ENCODE results near the gene RNF26.

RNF26 gene

DNA sequence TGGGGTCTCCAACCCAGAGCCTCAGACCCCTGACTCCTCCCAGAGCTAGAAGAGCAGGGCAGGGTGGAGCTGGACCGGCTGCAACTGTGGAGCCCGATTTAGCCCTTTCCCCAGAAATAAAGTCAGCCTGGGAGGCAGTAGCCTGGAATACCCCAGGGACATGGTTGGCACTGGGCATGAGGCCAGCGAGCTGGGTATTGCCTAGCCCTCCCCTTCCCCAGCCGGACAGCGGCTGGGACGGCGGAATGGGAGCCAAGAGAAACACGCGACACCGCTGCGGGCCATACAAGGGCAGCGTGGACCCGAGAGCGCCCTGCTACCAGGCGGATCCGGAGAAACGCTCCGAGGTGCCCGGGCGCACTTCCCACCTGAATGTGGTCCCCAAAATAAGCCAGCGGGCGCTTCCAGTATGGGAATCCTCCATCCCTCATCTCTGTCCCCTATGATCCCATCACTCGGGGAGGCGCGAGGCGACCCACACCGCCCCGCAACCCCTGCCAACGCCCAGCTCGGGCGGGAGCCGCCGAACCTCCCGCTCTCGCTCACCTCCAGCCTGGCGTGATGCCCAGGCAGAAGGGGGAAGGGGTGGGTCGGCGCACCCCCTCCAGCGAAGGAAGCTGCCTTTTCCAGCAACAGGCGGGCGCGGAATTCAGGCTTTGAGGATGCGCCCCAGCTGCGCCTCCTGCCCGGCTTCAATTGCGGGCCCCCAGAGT lies 18.2 kb upstream of the RNF26 start:
- DNase-seq = no peak

DNA sequence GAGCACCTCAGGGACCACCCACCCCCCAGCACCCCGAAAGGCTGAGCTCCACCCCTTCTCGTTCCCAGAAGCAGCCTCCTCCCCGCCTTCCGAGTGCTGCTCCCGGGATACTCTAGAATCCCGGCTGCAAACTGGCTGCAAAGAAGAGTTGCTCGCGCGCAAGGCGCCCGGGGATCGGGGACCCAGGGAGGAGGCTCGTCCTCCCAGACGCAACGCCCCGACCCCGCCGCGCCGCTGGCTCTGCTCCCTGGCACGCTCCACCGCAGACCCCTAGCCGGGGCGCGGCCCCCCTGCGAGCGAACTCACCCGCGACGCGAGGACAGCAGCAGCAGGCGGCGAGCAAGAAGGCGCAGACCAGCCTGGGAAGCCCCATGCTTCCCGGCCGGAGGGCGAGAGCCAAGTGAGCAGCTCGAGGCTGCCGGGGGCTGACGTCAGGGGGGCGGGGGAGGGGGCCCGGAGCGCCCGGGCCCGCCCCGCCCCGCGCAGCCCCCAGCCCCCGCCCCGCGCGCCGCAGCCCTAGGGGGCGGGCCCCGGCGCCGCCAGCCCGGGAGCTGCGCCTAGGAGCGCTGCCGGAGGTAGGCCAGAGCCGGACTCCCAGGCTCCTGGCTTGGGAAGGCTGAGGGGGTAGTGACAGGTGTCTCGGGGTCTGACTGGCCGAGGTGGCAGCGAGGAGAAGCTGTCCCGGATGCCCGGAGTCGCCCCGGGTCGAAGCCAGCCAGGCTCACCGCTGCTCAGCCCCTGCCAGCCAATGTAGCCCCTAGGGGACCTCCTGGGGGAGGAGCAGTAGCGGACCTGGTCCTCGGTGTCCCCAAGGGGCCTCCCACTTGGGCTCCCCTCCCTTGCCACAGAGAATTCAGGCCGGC lies 17.4 kb upstream of the RNF26 start, which contains the start of gene MCAM:
Gene MCAM (minus strand): TSS at position 402 of the 863 bp plus-strand sequence. CDS start 29 bp downstream, at position 373.
- no peak for DNase-seq

DNA sequence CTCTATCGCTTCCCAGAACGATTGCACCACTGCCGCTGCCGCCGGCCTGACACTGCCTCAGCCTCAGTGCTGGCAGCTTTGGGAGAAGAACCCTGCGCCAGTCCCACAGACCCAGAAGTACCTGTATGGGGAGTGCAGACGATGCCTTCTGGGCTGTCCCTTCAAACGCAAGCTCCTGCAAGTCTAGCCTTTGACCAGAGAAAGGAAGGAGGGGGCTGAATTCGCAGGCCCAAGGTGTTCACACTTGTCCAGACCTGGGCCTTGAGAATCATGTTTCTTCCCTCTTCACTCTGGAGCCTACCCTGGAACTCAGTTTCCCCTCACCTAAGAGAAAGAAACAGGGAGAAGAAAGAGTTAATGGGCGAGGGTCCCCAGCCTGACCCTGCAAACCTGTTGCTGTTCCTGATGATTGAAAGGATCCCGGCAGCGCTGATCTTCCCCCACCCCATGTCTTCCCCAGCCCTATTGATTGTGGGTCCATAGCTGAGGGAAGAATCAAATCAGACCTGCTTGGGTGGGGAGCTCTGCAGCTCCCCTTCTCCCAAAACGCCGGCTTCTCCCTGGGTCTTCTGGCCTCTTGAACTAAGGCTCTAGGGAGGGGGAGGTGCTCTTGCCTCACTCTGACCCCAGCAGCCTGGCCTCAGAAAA lies 16.6 kb upstream of the RNF26 start:
- DNase-seq = no peak

DNA sequence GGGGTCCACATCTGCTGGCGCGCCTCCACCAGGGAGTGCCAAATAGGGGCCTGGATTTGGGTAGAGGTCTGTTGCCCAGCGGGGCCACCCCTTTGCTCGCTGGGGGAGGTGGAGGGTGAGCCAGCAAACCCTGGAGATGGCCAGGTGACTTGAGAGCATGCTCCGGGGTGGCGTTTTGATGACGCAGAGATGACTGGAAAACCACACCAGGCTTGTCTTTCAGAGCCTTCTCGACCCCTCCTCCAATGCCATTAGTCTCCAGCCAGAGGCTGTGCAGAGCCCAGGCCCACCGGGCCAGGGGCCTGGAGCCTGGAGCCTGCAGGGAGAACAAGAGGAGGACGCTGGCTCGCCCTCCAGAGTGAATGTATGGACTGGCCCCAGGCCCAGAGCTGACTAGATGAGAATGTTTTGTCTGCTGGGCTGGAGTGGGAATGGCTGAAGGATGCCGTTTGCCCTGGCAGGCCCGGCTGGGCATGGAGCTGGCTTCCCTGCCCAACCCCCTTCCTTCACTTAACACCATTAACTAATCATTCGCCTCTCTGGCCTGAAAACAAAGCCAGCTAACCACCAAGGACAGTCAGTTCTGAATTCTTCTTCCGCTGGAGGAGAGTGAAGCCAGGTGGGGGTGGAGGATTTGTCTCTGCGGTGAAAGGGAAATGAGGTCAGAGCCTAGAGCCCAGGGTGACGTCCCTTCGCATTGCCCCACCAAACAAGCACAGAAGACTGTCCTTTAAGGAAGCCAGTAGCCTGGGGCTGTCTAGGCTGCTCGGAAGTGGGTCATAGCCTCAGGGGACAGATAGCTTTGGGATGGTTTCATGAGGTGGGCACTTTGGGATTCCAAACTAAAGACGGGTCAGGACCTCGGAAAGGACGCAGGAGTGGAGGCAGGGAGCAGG lies 15.8 kb upstream of the RNF26 start:
- no peak for DNase-seq

DNA sequence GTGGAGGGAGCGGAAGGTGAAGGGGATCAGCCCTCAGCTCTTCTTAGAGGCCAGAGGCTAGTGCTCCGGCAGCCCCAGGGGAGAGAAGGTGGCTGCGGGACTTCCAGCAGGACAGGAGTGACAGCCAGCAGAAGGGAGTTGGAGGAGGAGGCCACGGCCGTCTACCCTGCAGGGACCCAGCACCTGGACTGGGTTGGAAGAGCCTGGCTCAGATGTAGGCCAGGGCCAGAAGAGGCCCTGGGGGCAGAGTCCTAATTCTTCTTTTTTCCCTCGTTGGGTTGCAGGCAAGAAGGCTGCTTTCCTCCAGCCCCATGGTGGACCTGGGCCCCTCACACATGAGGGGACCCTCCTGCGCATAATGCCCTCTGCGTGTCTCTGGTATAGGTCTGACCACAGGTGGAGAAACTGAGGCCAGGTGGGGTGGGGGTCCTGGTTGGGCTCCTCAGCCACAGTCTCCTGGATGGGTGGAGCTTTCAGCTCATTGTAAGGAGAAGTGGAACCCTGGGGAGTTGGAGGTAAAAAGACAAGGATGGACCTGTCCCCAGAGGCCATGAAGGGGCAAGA lies 15.1 kb upstream of the RNF26 start:
- DNase-seq = no peak

DNA sequence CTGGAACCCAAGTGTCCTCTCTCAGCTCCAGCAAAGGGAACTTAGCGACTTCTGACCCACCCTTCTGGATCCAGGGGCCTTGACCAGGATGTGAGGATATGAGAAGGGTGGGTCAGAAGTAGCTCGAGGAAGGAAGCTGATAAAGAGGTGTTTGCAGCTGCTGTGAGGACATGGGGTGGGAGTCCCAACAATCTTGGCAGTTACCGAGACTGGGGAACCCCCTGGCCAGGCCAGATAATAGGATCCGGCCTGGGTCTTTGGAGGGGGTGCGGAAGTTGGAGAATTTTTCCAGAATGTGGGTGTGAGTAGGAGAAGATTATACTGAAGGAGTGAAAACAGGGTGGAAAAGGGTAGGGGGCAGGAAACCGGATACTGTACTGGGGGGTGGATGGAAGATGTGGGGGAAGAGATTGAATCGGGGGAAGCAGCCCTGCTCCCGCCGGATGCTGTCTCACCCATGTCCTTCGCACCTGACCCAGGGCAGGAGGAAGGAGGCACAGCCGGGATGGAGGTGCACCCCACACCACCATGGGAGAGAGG lies 14.6 kb upstream of the RNF26 start:
- DNase-seq = no peak

DNA sequence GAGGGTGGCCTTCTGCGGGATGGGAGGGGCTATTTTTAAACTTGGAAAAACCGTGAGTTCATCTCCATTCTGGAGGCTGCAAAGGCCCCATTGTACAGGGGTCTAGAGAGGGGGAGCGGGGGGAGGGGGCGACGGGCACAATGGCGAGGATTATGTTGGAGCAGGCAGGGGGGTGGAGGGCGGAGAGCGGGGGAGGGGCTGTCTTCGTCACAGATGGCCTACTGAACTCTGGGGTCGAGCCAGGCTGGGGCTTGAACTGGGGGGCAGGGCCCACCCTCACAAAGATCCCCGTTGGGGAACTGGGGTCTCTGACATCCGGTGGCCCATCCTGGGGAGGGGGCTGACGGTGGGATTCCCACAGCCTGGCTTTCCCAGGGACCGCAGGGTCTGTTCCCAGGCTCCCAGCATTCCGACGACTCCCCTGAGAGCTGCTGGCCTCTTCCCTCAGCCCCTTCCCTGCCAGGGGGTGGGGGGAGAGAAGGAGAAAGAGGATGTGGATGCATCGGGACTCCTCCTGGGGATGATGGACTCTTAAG lies 14.0 kb upstream of the RNF26 start:
- no peak for DNase-seq

DNA sequence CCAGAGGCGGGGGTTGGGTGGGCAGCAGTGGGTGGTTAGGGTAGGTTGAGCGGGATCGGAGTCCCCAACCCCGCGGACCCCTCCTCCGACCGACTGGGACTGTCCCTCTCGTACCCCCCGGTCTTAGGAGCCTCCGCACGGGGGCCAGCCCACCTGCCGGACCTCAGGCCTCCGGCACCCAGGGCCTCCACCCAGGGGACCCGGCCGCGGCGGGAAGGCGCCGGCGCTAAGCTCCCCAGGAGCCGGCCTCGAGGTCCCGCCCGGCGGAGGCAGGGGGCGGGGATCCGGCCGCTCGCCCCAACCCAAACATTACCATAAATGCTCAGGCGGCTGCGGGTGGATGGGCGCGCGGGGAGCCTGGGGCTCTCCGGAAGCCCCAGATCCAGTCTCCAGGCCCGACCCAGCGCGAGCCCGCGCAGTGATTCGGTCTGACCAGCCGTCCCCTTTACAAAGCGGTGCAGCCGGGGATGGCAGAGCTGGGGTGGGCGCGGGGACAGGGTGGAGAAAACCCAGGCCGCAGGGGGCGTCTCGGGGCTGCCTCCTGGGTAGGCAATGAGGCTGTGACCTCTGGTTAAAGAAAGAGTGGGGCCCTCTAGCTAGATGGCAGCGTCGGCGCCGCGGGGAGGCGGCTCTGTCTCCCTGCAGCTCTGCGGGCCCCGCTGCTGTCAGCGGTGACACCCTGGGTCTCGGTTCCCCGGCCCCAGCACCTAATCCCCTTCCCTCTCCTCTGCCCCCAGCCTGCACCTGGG lies 13.4 kb upstream of the RNF26 start:
- DNase-seq = no peak

DNA sequence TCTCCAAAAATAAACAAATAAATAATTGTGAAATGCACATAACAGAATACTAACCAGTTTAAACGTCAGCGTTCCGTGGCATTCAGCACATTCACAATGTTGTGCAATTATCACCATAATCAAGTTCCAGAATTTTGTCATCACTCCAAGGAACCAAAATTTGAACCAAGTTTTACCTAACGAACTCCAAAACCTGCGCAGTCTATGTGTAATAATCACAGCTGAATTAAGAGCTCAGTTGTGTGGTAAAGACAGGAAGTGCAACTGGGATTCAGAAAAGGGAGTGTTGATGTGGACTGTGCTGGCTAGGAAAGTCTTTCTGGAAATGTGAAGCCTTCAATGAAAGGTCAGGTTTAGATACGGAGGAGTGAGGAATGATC lies 12.0 kb upstream of the RNF26 start:
- no peak for DNase-seq

DNA sequence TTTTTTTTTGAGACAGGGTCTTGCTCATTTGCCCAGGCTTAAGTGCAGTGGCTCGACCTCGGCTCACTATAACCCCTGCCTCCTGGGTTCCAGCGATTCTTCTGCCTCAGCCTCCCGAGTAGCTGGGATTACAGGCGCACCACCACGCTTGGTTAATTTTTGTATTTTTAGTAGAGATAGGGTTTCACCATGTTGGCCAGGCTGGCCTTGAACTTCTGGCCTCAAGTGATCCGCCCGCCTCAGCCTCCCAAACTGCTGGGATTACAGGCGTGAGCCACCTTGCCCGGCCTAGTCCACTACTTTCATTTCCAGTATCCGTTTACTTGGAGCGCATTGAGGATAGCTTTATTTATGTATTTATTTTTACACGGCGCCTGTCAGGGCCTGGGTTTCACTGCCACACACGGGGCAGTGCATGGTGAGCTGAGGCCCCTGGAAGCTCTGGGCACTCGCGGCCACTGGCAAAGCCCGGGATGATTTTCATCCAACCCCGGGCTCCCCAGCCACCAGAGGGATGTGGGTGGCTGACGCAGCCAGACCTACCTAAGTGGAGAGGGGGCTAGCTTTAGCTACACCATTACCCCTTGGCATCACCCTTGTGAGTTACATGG lies 11.3 kb upstream of the RNF26 start:
- no peak for DNase-seq

DNA sequence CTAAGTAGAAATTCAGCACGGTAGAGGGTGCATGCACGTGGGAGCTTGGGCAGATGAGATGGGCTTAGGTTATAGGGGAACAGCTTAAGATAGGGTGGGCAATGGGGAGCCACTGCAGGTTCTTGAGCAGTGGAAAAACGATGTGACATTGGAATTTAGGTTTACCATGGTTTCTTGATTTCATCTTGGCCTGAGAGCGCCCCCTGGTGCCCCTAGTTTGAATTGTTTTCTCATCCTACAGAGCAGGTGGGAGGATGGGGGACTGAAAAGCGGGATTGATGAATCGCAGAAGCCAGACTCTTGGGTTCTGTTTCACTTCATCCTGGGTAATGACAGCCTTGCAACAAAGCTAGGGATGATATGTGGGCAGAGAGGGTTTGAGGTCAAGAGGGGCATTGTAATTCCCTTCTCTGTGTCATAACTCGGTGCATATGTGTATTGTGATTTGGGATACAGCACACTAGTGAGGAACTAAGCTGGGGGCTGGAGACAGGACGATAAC lies 10.7 kb upstream of the RNF26 start:
- DNase-seq = peak; percentile 62

DNA sequence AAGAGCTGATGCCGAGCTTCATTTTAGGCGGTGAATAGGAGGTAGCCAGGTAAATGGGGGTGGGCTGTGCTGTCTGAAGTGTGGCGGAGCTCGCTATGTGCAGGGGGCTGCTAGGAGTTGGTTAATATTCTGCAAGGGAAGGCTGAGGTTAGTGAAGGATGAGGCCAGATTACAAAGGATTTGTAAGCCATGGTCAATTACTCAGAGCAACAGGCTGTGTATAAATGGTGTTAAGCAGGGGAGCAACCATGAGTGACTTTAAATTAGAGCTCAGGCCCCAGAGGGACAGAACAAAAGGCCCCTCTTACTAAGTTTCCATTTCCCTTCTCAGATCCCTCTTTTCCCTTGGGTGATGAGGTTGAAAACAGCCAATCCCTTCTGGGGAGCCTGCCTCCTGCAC lies 10.1 kb upstream of the RNF26 start:
- no peak for DNase-seq

DNA sequence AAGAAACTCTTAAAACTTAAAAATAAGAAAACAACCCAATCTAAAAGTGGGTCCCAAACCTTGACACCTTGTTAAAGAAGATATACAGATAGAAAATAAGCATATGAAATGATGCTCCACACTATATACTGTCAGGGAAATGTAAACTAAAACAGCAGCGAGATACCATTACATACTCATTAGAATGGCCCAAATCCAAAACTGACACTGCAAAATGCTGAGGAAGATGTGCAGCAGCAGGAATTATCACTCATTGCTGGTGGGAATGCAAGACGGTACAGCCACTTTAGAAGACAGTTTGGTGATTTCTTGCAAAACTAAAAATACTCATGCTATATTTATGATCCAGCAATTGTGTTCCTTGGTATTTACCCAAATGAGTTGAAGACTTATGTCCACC lies 5.0 kb upstream of the RNF26 start:
- DNase-seq = no peak

DNA sequence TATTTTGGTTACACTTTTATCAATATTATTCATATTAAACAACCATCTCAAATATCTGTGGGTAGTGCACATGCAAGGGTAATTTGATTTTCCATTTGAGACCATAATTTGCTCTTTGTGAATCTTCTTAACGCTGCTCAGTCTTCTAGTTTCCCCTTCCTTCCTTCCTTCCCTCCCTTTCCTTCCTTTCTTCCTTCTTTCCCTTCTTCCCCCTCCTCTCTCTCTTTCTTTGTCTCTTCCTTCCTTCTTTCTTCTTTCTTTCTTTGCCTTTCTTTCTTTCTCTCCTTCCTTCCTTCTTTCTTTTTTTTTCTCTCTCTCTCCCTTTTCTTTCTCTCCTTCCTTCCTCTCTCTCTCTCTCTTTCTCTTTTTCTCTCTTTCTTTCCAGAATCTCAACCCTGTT lies 4.1 kb upstream of the RNF26 start:
- no peak for DNase-seq

DNA sequence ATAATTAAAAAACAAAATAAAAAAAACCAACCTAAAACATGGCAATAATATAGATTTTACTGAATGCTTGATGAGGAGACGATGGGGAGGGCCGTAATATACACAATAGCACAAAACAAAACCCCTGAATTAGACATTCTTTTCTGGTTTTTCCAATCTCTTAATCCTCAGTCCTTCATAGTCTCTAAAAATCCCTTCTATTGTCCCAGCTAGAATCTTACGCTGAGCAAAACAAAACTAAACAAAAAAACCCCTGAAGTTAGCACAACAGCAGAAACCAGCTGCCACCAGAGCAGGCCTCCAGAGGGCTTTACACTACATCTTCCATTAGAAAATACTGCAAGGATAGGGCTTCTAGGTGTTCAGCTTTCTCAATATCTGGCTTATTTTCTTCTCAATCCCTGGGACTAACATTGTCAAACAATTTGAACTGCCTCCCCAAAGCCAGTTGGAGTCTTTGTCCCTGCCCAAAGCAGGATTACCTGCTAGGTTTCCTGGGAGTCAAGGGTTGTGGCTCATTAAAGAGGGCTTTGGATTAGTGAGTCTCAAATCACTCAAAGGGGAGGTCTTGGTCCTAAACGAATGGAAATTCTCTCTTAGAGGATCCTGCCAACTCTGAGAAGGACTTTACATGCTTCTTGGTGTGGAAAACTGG lies 2.1 kb upstream of the RNF26 start:
- DNase-seq = no peak

DNA sequence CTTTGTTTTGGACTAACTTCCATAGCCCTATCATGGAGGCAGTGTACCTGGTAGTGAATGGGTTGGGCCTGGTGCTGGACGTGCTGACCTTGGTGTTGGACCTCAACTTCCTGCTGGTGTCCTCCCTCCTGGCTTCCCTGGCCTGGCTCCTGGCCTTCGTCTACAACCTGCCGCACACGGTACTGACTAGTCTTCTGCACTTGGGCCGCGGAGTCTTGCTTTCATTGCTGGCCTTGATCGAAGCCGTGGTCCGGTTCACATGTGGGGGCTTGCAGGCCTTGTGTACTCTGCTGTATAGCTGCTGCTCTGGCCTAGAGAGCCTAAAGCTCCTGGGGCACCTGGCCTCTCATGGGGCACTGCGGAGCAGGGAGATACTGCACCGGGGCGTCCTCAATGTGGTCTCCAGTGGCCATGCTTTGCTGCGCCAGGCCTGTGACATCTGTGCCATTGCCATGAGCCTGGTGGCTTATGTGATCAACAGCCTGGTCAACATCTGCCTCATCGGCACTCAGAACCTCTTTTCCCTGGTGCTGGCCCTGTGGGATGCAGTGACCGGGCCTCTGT lies 846 bp downstream of the RNF26 start:
- DNase-seq = no peak

DNA sequence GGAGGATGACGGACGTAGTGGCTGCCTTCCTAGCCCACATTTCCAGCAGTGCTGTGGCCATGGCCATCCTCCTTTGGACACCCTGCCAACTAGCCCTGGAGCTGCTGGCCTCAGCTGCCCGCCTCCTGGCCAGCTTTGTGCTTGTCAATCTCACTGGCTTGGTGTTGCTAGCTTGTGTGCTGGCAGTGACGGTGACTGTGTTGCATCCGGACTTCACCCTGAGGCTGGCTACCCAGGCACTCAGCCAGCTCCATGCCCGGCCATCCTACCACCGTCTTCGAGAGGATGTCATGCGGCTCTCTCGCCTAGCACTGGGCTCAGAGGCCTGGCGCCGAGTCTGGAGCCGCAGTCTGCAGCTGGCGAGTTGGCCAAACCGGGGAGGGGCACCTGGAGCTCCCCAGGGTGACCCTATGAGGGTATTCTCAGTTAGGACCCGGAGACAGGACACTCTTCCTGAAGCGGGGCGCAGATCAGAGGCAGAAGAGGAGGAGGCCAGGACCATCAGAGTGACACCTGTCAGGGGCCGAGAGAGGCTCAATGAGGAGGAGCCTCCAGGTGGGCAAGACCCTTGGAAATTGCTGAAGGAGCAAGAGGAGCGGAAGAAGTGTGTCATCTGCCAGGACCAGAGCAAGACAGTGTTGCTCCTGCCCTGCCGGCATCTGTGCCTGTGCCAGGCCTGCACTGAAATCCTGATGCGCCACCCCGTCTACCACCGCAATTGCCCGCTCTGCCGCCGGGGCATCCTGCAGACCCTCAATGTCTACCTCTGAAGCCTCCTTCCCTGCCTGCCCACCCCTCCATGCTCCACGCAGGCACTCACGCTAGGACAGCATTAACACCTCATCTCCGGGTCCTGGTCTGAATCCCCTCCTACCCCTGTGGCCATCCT lies 1.6 kb downstream of the RNF26 start:
- no peak for DNase-seq

DNA sequence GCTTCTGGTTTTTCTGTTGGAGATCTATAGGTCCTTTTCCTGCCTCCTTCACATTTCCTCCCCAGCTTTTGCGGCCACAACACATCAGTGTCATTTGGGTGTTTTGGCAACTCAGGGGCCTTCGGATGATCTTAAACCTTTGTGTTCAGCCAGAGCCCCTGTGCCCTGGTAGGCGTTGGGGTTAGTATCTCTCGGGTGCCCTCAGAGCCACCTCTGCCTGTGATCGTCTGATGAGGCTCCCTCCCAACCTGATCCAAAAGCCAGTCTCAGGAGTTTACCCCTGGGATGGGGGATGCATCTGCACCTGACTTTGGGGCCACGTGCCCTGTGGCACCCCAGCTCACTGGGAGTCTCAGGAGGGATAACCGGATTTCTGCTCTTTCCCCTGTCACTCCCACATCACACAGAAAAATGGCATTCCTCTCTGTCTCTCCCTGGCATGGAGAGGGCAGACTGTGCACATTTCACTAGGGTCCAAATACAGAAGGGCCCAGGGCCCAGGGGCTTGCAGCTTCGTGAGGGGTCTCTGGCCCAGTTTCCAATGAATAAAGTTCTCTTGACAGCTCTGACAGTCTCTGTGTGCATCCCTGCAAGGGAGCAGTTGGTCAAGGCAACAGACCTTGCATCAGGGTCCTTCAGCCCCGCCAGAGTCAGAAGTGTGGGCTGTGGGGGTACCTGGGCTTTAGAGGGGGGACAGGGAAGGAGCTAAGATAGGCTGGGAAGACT lies 2.6 kb downstream of the RNF26 start:
- DNase-seq = no peak

Measured in CD4-positive, alpha-beta T cell treated with Interleukin-15 for 1 hour (primary cell).